Middle frontal gyrus (tissue), 1 donor: ENCODE results near the gene UBR1.
"Not testable (repeated sequence)": the region's sequence is repeated elsewhere in the genome, so short reads cannot be mapped to it uniquely, and the experiment has no call there.

Experiments used
- DNase-seq: peaks from one replicate; pipeline ENCODE4 v3.0.0-alpha.2; 2015; ENCODE audit warnings: low spot score; ENCODE audit errors: extremely low spot score

Gene UBR1

GRCh38 chr15:42915654-42916315 lies 190.1 kb downstream of the UBR1 start:
- no peak for DNase-seq

- no peak for DNase-seq
These were observed 190.9 kb downstream of the UBR1 start for GRCh38 chr15:42914728-42915497.

- DNase-seq, result no peak
These were observed 194.7 kb downstream of the UBR1 start for GRCh38 chr15:42911058-42911592.

- DNase-seq, result no peak
These were observed 197.3 kb downstream of the UBR1 start for GRCh38 chr15:42908538-42908937.

- no peak for DNase-seq
These were observed 202.2 kb downstream of the UBR1 start for GRCh38 chr15:42903388-42904324.

GRCh38 chr15:42893911-42894310 lies 211.9 kb downstream of the UBR1 start:
- not testable (repeated sequence) for DNase-seq
